Measurements from ENCODE around the gene LRP5.
A peak's percentile ranks its signal among the peaks of the same experiment; 100 is the strongest.

LRP5 gene

DNA sequence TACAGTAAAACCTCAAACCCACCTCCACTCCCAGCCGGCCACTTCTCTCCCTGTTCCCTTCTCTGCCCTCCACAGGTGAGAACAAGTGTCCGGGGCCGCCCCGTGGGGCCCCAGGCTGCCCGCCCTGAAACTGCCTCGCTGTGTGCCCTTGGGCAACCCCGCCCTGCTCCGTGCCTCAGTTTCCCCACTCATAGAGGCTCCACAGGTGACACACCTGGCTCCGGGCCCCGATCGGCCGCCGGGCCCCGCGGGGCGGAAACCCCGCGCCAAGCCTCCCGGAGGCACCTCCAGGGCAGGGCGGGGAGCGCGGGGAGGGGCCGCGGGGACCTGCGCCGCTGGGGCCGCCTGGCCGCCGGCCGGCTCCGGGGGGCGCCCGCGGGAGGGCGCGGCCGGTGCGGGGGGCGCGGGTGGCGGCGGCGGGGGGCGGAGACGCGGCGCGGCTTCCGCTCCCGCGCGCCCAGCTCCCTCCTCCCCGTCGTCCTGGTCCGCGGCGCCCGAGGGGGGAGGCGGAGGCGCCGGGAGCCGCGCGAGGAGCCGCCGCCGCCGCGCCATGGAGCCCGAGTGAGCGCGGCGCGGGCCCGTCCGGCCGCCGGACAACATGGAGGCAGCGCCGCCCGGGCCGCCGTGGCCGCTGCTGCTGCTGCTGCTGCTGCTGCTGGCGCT is at the start of gene LRP5:
LRP5 (plus strand) TSS at position 475 of the 663 bp plus-strand sequence; CDS start at position 599, 124 bp downstream.
- peak; percentile 74 for DNase-seq

DNA sequence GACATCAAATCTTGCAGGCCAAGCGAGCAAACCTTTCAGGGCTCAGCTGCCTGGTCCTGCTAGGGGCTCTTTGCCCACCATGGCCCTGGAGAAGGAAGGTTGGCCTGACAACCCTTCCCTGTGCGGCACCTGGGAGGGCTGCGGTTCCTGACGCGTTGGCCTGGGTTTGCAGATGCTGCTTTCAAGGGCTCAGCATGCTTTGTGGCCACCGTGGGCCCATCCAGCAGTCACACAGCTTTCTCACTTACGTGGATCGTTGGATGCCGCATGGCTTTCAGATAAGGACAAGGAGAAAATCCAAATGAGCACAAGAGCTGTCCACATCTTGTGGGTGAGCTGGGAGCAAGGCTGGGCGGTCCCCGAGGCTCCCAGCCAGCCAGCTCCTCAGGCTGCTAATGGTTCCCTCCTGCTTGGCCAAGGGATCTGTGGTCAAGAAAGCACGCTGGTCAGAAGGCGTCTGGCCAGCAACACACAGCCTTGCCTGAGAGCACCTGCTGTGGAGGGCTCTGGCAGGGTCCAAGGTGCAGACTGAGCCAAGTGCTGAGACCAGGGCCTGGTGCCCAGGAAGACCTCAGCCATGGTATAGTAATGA is 48.9 kb upstream of the LRP5 start:
- DNase-seq: no peak

DNA sequence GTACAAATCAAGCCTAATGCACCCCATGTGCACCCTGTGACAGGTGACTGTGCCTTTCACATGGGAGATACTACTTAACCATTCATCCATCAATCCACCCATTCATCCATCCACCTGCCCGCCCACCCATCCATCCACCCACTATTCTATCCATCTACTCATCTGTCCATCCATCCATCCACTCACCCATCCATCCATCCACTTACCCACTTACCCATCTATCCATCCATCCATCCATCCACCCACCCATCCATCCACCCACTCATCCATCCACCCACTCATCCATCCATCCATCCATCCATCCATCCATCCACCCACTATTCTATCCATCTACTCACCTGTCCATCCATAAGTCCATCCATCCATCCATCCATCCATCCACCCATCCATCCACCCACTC is 48.1 kb upstream of the LRP5 start:
- DNase-seq: no peak

DNA sequence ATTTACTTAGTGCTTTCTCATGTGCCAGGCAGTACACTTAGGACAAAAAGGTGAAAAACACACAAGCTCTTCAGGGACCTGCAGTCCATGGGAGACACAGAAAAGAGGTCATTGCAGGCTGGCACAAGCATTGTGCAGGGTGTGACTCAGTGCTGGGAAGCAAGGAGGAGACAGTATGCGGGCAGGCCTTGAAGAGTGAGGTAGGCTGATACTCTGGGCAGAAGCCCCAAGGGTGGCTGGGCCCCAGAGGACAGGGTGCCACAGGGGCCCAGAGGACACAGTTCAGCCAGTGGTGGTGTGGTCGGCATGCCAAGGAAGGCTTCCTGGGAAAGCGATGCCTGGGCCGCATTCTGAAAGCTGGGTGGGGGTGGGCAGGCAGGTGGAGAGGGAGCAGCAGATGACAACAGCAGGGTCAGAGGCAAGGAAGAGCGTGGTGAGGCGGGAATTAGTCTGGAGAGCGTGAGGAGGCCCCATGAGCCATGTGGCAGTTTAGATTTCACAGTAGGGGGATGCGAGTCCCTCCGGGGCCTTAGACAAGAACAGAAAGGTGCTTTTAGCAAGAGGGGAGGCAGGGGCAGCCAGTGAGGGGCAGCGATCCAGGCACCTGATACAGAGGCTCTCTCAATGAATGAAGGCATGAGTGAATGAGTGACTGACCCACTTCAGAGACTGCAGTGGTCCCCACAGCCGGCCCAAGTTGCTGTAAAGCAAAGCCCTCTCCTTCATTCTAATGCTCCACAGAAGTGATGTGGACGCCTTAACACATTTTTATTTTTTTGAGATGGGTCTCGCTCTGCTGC is 47.5 kb upstream of the LRP5 start:
- no peak for DNase-seq

DNA sequence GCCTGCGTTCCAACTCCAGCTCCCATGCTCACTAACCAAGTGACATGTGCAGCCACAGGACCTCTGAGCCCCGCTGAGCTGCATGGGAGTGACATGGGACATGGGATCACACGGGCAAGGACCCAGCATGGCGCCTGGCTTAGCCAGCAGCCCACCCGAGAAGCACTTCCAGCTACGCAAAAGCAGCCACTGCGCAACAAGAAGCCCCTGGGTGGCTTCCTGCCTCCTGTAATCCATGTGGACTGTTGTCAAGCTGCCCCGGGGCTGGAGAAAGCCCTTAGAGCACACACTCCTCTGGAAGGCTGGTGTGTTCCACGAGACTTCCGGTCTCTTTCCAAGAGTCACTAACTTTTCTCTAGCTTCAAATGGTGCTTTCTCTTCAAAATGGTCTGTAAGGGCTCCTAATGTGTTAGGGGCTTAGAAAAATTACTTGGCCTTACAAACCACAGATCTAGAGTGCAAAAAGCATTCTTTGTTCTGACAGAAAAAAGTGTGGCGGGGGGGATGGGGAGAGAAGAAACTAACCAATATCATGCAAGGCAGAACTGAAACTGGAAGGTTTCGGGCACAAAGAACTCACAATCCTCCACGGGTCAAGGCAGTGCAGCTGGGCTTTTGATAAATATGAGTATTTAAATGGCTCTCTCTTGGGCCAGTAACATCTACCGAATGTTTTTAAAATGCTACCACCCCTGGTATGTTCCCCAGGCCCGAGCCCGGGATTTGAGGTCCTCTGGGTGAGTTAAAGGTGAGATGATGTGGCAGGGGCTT is 46.1 kb upstream of the LRP5 start:
- no peak for DNase-seq

DNA sequence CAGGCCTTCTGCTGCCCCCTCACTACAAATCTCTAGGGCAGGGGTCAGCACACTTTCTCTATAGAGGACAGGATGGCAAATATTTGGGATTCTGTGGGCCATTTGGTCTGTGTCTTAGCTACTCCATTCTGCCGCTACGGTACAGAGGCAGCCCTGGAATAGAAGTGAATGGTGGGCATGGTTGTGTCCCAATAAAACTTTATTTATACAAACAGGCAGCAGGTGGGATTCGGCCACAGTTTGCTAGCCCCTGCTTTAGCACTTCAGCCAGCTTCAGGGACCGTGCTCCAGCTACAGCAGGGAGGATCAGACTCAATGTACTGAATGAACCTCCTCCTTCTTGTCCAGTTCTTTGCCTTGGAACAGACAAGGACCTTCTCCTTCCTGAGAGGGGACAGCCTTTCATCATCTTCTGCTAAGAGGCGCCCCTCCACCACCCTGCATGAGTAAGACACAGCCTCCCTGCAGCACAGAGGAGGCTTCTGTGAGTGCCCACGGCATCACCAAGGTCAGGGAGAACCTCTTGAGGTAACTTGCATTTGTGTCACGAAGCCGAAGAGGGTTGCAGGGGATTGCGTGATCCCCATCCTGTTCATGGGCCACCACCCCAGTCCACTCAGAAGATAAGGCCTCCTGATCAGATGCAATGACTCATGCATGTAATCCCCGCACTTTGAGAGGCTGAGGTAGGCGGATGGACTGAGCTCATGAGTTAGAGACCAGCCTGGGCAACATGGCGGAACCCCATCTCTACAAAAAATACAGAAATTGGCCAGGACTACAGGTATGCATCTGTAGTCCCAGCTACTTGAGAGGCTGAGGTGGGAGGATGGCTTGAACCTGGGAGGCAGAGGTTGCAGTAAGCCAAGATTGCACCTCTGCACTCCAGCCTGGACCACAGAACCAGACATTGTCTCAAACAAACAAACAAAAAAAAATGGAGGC is 45.2 kb upstream of the LRP5 start:
- DNase-seq: no peak

DNA sequence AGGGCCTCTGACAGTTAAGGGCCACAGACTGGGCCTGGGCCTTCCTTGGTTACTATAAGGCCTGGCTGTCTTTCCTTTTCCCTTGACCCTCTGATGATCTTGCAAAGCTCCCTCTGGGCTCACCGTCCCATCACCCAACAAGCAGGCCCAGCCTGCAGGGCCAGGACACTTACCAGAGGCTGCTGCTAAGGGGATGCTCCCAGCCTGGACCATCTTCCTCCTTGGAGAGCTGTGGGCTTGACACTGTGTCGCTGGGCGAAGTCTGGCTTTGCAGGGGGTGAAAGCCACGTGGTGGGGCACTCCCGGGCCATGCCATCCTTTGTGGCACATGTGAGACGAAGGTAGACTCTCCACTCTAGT is 44.5 kb upstream of the LRP5 start:
- no peak for DNase-seq

DNA sequence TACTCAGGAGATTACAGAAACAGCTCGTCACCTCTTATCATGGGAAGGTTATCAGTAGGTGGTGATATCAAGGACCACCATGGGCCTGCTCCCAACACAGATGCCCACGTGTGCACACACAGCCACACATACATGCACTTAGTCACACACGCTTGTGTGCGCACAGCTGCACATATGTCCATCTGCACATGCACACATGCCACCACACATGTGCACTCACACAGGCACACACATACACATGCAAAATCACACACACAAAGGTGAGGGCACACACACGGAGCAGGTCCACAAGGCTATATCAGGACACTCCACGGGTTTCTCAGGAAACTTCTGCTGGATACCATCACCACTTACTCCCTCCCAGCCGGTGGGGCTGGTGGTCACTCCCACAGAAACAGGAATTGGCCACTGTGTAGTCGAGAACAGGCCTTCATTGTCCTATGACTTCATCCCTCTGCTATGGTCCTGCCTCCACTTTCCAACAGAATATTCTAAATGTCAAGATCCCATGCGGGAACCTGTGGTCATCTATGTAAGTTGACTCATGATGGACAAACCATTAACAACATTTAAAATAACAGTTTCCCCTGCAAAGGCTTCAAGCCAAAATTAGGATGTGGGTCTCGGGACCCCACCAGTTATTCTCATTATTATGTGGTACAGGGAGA is 42.8 kb upstream of the LRP5 start:
- no peak for DNase-seq

DNA sequence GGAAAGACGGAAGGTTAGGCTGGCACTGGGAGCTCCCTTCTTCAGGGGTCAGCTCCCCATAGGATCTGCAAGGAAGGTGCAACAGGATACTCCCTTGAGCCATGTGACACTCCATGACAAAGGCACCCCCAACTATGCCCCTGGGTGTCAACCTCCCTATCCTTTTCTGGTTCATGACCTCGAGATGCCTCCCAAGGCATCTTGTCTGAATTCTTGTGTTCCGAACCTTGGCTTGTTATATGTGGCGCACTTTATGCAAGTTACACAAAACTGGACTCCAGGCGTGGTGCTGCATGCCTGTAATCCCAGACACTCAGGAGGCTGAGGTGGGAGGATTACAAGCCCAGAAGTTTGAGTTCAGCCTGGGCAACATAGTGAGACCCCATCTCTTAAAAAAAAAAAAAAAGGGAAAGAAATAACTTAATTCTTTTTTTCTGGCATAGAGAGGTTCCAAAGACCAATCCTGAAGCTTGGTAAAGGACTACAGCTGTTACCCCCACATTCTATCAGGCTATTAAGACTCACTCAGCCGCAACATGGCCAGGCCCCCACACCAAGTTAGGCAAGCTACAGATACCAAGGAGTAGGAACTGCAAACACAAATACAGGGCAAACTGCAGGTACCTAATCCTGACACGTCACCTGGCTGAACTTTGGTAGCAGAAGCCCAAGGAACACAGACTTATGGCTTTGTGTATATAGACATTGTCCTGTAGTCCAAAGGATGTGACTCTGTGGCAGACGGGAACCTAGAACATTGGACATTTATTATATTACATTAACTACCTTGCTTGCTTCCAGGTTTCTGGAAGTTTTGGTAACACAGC is 42.0 kb upstream of the LRP5 start:
- DNase-seq: no peak

DNA sequence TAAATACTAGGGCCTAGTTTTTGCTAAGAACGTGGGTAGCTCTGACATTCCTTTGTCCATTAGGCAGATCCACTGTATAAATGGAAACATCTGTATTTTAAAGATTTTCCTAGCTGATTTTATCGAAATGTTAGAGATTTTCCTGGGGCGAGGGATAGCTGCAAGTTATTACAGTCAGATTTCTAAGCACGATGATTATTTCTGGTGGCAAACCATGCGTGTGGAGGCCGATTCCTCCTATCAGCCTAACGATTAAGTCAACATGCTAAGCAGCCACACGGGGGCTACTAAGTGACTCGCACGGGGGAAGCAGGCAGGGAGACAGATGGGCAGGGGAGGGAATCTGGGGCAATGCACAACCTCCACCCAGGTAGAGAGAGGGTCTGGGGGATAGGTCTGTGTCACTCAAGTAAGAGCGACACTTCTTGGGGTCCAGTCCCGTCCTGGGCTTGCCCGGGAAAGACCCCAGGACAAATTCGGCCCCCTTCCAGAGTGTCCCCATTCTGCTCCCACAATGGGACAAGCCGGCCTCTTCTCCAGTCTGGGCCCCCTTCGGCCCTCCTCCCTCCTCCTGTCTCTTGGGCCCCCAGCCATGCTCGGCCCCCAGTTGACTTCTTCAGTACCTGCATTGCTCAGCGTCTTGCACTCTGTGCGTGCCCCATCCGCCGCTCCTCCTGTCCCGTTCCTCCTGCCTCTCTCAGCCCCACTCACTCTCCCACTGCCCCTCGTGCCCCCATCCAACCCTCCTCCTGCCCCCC is 41.2 kb upstream of the LRP5 start:
- DNase-seq: peak; percentile 89

DNA sequence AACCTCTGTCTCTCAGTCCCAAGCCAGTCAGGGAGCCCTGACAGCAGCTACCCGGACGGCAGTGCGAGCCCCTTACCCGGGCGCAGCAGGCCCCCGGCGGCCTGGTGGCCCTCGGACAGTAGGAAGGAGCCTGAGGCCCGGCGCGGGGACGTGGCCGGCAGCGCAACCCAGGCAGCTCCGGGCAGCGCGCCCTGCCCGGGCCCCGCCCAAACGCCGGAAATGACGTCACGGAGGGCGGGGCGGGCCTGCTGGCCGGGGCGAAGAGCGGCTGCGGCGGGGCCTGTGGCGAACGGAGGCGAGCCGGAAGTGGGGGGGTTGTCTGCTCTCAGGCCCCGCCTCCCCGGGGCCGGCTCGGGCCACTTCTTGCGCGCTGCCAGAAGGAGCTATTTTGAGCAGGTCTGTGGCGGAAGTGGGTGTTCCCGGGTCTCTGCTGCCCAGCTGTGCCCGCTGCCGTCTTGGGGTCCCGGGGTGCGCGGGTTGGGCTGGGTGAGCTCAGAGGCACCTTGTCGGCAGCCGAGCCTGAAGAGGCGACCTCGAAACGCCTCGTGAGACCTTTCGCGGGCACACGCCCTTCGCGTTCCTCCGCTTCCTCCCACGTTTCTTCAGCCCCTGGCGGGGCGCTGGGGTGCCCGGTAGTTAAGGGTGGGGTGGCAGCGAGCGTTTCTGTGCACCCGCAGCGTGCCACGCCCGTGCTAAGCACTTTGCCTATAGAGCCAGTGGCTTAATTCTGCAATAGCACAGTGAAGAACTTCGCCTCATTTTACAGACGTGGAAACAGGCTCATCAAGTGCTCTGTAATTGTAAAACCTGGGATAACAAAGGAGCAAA is 40.4 kb upstream of the LRP5 start, which contains the start of gene C11orf24:
C11orf24 (minus strand) TSS at position 193 of the 828 bp plus-strand sequence. CDS start 8,206 bp downstream, outside the sequence.
- peak; percentile 98 for DNase-seq

DNA sequence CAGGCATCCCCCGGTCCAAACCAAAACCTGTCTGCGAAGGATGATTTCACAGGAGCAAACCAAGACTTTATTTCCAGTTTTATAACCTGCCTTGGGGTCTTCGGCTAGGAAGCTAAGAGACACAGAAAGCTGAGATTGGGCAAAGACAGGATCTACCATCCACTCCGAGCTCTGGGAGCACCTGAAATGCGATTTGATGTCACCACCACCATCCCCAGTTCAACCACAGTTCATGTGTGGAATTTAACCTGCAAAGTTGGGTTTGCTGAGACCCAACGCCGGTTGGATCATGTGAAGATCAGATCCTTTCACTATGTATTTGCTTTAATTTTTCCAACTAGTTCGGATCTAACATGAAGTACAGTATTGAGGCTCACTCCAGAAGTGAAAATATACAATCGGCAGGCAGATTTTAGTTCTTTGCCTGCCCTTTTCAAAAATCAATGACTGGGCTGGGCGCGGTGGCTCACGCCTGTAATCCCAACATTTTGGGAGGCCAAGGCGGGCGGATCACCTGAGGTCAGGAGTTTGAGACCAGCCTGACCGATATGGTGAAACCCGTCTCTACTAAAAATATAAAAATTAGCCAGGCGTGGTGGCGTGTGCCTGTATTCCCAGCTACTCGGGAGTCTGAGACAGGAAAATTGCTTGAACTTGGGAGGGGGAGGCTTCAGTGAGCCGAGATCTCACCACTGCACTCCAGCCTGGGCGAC is 39.2 kb upstream of the LRP5 start:
- no peak for DNase-seq

DNA sequence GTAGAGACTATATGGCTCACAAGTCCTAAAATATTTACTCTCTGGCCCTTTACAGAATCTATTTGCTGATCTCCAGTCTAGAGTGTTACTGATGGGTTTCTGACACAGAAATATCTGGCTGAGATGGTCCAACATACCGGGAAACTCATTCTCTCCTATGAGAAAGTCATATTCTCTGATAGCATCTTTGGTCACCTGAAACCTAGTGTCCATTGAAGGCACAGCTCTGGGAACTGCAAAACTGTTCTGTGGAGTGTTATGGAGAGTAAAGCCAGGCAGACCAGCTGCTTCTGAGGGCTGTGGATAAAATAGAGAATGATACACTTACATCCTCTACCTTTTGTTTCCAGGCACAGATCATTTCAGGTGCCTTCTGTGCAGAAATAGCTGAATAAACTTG is 38.1 kb upstream of the LRP5 start:
- DNase-seq: no peak

DNA sequence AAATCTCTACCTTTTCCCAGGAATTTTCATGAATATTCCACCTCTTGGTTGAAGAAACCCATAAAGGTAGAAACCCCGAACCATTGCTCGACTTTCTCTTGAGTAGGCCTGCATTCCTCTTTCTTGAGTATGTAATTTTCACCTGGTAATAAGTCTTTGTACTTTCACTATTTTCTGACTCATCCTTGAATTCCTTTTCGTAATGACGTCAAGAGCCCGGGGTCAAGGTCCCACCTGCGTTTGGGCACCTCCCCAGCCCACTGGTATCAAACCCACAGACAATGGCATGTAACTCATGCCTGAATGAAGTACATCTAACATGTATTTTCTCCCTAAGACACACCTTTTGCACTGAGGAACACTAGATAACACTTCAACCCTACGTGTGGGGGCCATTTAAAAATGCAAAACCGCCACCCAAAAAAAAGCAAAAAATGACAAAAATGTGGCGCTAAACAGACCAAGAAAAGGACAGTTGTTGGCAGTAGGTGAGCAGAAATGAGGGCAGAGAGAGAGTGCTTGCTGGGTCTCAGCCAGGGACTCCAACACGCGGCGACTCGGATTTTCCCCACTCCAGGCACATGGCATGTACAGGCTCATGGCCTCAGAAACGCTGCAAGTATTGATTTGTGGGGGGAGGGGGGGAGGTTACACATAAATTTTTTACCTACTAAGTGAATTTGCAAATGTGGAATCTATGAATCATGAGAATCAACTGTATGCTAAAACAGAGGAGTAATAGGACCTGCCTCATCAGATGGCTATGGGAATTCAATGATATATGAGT is 36.5 kb upstream of the LRP5 start:
- no peak for DNase-seq

DNA sequence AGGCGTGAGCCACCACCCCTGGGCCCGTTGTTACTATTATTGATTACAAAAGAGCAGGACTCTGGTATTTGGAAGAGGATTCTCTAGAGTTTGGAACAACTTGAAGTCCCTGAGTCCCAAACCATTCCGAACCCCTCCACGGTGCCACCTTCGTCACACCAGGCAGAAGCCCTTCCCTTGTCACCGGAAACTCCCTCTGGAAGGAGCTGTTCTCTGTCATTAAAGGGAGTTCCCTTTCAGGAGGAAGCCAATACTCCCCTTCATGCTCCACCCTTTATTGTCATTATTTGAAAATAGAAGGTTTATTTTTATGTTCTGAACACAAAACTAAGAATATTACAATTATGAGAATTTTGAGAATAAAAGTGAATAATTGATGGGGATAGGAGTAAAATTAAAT is 35.5 kb upstream of the LRP5 start:
- no peak for DNase-seq

DNA sequence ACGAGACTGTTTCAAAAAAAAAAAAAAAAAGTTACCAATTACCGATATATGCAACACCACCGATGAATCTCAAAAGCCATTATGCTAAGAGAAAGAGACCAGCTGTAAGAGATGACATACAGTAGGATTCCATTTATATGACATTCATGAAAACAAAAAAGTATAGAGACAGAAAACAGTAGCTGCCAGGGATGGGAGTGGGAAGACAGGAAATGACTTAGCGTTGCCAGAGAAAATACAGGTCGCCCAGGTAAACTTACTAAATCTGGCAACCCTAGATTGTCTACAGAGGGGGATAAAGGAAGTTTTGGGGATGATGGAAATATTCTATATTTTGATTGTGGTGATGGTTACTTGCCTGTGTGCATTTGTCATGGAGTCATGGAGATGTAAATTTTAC is 32.7 kb upstream of the LRP5 start:
- no peak for DNase-seq

DNA sequence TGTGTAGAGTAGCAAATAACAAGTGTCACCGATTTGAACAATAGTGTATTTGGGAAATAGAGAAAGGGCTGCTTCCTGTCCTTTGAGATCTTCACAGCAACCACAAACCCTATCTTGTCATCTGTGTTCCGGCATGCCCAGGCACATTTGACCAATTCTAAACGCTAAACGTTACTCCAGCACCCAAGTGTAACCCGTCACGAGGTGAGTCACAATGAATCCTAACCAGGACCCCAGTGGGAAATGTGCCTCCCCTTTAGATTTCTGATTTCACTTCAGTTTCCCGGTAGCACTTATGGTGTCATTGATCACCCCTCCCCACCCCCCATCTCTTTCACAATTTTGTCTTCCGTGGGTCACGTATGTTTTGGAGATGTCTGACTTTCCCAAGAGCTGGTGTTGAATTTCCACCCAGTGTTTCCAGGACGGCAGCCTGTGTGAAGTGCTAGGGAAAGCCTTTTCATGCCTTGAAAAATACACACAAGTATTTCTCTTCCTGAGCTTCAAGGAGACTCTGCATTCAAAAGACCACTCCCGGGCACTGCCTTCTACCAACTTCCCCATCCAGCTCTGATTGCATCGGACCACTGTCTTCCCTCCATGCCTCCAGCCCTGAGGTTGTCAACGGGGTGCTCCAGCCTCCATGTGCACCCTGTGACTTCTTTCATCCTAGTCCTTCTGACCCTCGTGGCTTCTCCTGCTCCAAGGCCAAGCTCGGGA is 30.1 kb upstream of the LRP5 start:
- no peak for DNase-seq

Data from NCI-H69 (cell line).